ENCODE data around the gene EGFR.

Gene EGFR

DNA sequence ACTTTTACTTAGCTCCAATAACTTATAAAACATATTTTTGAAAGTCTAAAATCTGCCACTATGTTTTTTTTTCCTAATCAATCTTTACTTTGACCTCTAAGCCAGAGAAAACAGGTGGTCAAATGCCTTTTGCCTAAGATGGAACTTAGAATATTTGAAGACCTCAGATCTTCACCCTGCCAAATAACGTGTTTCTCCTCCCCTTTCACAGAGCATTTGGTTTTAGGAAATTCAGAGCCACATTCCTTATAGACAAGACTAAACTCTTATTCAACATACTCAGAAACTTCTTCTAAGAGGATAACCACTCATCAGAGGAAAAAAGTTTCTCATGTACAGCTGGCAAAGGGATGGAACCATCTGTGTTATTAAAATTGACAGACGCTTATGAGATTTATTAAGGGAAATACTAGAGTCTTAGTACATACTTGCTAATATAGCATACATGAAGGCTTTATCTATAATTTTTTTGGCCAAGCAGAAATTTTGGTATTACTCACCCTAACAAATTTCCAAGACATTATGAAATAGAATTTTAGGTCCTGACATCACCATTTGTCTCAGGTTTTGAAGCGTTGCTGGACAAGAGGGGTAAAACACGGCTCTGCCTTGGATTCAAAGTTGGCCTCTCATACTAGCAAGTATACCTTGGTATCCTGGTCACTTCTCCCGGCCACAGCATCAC, 2.6 kb upstream of the EGFR start:
- DNase-seq = no peak

DNA sequence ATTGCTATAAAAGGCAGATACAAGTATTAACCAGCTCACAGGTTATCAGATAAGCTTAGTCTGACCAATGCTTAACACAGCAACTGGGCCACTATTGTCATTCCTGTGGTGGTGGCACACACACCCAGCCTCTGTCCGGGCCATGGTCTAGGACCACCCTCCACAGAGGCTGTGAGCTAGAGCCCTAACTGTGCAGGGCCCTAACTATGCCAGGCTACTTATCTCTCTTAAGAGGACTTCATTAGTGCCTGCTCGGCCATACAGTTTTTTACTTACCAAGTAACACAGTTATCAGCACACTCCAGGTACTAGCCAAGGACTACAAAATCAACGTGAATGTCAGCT, 2.1 kb upstream of the EGFR start:
- DNase-seq = no peak

GRCh38 chr7:55017841-55018240, 976 bp upstream of the EGFR start:
- DNase-seq = no peak

DNA sequence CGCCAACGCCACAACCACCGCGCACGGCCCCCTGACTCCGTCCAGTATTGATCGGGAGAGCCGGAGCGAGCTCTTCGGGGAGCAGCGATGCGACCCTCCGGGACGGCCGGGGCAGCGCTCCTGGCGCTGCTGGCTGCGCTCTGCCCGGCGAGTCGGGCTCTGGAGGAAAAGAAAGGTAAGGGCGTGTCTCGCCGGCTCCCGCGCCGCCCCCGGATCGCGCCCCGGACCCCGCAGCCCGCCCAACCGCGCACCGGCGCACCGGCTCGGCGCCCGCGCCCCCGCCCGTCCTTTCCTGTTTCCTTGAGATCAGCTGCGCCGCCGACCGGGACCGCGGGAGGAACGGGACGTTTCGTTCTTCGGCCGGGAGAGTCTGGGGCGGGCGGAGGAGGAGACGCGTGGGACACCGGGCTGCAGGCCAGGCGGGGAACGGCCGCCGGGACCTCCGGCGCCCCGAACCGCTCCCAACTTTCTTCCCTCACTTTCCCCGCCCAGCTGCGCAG, 424 bp downstream of the EGFR start:
- DNase-seq = peak; percentile 47

GRCh38 chr7:55019691-55020465, 1.1 kb downstream of the EGFR start:
- peak; percentile 32 for DNase-seq

DNA sequence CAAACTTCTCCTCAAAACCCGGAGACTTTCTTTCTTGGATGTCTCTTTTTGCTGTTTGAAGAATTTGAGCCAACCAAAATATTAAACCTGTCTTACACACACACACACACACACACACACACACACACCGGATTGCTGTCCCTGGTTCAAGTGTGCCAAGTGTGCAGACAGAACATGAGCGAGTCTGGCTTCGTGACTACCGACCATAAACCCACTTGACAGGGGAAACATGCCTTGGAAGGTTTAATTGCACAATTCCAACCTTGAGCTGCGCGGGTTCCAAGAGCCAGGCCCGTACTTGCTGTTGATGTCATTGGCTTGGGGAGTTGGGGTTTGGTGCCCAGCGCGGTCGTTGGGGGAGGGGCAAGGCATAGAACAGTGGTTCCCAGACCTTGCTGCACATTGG, 1.7 kb downstream of the EGFR start:
- peak; percentile 25 for DNase-seq

DNA sequence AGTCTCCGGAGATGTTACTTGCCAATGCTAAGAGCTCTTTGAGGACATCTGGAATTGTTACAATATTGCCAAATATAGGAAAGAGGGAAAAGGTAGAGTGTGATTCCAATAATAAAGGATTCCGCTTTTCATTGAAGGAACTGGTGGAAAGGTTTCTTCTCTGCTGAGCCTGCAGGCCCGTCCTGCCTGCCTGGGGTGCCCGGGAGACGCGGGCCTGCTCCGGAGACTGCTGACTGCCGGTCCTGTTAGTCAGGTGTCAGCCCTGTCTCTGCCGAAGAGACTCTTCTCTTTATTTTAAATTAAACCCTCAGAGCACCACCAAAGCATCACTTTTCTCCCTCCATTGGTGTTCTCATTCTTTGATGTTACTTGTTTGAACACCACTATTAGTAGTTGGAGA, 2.2 kb downstream of the EGFR start:
- DNase-seq = no peak

GRCh38 chr7:55022002-55022985, 3.5 kb downstream of the EGFR start:
- DNase-seq = no peak

GRCh38 chr7:55023841-55024505, 5.2 kb downstream of the EGFR start:
- no peak for DNase-seq

DNA sequence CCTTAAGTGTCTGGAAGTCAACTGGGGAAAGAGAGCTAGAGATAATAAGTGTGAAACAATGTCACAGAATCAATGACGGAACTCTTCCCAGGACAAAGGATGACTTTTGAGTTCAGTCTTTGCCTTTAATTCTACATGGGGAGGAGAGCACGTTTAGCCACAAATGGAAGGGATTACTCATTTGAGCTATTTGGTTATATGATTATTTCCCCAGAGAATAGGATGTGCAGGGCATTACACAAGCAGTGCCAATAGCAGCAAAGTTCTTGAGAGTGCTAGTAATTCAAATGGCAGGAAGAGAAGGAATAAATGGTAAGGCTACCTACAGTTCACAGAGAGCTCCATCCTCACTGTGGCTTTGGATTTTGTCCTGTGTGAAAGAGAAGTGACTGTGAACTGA, 6.0 kb downstream of the EGFR start:
- no peak for DNase-seq

DNA sequence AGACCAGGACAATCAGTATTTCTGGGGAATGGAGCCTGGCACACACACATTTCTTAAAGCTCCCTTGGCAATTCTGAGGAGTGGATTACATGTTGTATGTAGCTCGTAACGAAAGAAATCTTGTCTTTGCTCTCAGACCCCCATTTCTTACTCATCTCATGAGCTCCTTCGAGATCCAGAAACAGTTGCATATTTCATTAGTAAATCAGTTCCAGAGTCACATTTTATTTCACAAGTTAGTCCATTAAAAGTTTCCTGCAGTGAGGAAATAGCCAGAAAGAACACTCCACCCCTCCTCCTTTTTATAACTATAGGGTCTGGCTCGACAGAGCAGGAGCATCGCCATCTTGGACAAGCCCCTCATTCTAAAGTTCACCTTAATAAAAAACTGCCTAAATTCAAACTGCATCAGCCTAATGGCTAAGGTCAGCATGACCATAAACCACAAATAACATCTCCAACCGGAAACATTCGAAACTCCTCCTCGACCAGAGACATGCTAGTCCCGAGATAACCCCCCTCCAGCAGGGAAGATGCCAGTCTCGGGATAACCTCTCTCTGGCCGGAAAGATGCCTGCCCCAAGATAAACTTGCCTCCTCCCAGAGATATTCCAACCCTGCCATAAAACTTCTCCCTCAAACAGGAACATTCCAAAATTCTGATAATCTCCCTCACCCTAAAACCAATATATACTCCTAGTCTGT, 7.4 kb downstream of the EGFR start:
- DNase-seq = no peak

DNA sequence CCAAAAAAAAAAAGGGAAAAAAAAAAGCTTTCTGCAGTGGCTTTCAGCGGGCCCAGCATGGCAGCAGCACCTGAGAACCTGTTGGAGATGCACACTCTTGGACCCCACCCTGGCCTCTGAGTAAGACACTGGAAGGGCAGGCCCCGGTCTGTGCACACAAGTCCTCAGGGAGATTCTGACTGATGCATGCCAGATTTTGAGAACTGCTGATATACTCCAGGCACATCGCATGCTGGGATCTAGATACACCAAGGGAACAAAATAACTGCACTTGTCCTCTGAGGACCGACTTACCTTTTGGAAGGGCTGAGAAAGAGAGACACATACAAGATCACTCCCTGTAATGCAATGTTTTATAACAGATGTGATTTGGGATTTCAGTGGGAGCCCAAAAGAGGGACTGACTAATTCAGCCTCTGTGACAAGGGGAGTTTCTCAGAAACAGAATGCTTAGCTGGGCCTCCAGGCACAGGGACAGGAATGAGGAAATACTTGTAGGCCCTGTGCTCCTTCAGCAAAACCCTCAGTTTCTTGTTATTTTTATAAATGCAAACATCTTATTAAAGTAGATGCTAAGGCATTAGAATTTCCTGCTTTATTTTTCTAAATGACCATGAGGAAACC, 8.2 kb downstream of the EGFR start:
- no peak for DNase-seq

- no peak for DNase-seq
These were observed 9.2 kb downstream of the EGFR start for GRCh38 chr7:55028011-55028410.

DNA sequence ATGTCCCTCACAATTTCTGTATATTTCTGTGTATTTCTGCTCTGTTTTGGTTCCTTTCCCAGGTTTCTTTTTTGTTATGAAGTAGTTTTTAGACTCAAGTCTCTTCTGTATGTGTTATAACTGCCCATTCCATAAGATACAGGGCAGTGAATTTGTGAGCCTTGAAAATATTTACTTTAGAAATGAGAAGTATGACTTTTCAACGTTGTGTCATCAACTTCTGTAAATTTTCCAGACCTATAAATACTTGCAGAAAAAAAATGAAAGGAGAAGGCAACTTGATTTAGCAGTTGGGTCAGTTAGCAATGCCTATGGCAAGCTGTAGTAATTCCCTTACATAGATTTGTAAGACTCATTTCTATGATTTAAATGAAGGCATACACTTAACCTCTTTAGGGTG, 11.5 kb downstream of the EGFR start:
- DNase-seq = no peak

GRCh38 chr7:55031075-55031474, 12.3 kb downstream of the EGFR start:
- no peak for DNase-seq

GRCh38 chr7:55032069-55032699, 13.4 kb downstream of the EGFR start:
- no peak for DNase-seq

DNA sequence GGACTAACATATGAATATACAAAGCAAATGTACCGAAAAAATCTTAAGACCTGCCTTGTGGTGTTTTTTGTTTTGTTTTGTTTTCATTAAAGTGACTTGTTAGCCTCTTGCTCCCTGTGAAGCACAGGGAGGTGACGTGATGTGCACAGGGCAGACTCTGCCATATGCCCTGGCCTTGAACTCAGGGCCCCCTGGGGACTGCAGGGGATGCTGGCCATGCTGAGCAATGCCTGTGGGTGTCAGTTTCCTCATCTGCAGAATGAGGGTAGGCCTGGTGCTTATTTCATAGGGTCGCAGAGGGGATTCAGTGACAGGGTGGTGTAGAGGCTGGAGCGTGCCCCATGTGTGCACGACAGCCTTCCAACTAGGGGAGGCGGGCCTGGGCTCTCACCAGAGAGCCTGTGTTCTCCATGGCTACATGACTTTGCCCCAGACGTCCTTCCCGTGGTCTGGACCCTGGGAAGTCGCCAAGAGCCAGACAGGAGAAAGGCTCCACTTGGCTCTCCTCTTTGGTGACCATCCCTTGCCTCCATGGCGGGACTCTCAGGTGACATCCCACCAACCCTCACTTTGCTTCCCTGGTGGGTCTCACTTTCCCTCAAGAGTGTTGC, 14.5 kb downstream of the EGFR start:
- DNase-seq = no peak

DNA sequence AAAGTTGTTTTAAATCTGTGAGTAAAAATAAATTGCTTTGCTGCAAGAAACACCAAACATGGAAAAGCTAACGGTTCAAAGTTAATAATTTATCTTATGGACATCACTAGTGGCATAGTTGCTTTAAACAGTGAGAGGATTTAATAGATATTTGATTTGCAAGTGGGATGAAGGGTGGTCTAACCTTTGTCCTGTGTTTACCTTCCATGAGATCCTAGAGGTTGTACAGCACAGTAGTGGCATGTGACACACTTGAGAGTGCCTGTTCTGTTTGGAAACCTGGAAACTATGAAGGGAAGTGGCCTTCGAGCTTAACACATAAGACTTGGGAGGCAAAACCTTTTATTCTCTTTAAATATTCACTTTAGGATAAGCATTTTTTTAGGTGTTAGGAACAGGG, 16.0 kb downstream of the EGFR start:
- DNase-seq = peak; percentile 18

GRCh38 chr7:55035410-55035809, 16.6 kb downstream of the EGFR start:
- peak; percentile 36 for DNase-seq

DNA sequence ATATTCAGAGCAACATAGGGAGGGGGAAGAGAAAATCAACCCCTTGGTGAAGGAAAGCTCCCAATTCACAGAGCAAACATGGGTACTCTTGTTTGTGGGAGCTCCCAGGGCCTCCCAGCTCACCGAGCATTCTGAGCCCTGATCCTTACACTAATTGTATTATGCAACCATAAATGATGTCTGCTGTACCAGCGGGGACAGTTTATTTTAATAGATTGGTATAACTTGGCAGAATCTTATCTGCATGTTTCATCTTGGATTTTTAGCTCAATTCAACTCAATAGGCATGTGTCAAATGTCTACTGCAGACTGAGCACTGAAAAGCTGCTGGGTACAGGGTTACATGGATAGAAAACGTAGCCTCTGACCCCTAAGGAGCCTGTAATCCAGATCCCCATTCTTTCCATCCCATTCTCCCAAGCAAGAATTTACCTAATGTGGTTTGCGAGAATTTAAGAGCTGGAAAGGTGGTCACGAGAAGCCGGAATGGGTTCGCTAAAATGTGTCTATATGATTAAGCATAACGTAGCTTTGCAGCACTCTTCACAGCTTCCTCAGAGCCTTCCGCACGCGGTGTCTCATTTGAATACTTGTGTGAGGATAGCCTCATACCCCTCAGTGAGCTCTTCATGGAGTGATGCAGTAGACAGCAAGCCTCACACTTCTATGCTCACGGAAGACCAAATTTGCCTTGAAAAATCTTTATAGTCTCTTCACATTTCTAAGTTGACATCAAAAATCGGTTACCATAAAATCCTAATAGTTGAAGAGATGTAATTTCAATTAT, 18.3 kb downstream of the EGFR start:
- DNase-seq = no peak
